Muscle layer of colon (tissue), 2 donors: Measurements from ENCODE around the gene TBC1D12.

Source experiments
- H3K27ac ChIP-seq: one replicate; pipeline ENCODE4 v1.7.0; 2013; ENCODE audit warnings: low read depth, mild to moderate bottlenecking, low read length, moderate library complexity
- H3K27me3 ChIP-seq, 2 donors: one replicate each; pipeline ENCODE4 v1.7.0; 2013; ENCODE audit warnings: low read length in 2 of 2, mild to moderate bottlenecking in 2 of 2; ENCODE audit not compliant: insufficient read depth in 2 of 2, control insufficient read depth in 1 of 2
- H3K36me3 ChIP-seq: one replicate; pipeline ENCODE4 v1.7.0; 2013; ENCODE audit warnings: mild to moderate bottlenecking, low read length; ENCODE audit not compliant: insufficient read depth
- H3K4me1 ChIP-seq: one replicate; pipeline ENCODE4 v1.7.0; 2013; ENCODE audit warnings: mild to moderate bottlenecking, low read length; ENCODE audit not compliant: insufficient read depth
- H3K4me3 ChIP-seq, 2 donors: one replicate each; pipeline ENCODE4 v1.7.0; 2013; ENCODE audit warnings: low read length in 2 of 2, low read depth in 1 of 2, mild to moderate bottlenecking in 1 of 2, moderate library complexity in 1 of 2
- H3K9ac ChIP-seq: one replicate; pipeline ENCODE4 v1.7.0; 2013; ENCODE audit warnings: low read length
- H3K9me3 ChIP-seq: one replicate; pipeline ENCODE4 v1.7.0; 2013; ENCODE audit warnings: mild to moderate bottlenecking, low read length
- donor health status: abdominal sarcoma.
- donor health status: Adenocarcinoma of cecum.

TBC1D12 gene

GRCh38 chr10:94428766-94429707, 26.7 kb downstream of the TBC1D12 start:
- Histone ChIP-seq H3K4me3 (no peak overlapping the region), H3K27ac (no peak overlapping the region), H3K9ac (no peak overlapping the region), H3K36me3 (no peaks in the 10 kb centered on the region), H3K27me3 (no peaks in the 10 kb centered on the region), H3K9me3 (no peaks in the 10 kb centered on the region), H3K4me1 (peaks cover 4% of the 10 kb centered on the region)

GRCh38 chr10:94430701-94431100, 28.4 kb downstream of the TBC1D12 start:
- H3K36me3 ChIP-seq = no peaks in the 10 kb centered on the region
- no peaks in the 10 kb centered on the region for H3K9me3 ChIP-seq
- H3K27me3 ChIP-seq = no peaks in the 10 kb centered on the region
- peaks cover 4% of the 10 kb centered on the region for H3K4me1 ChIP-seq
- no peak overlapping the region for H3K27ac ChIP-seq
- no peak overlapping the region for H3K9ac ChIP-seq
- no peak overlapping the region for H3K4me3 ChIP-seq

- Histone ChIP-seq H3K36me3 (no peaks in the 10 kb centered on the region), H3K4me3 (no peak overlapping the region), H3K9ac (no peak overlapping the region), H3K4me1 (peaks cover 4% of the 10 kb centered on the region), H3K27ac (no peak overlapping the region), H3K27me3 (no peaks in the 10 kb centered on the region), H3K9me3 (no peaks in the 10 kb centered on the region)
Observed at GRCh38 chr10:94432443-94432842, 30.1 kb downstream of the TBC1D12 start.

GRCh38 chr10:94439275-94439861, 37.0 kb downstream of the TBC1D12 start:
- Histone ChIP-seq H3K9ac (no peak overlapping the region), H3K9me3 (no peaks in the 10 kb centered on the region), H3K4me1 (no peaks in the 10 kb centered on the region), H3K27me3 (no peaks in the 10 kb centered on the region), H3K27ac (no peak overlapping the region), H3K4me3 (no peak overlapping the region), H3K36me3 (no peaks in the 10 kb centered on the region)

- no peaks in the 10 kb centered on the region for H3K9me3 ChIP-seq
- H3K4me1 ChIP-seq = no peaks in the 10 kb centered on the region
- H3K9ac ChIP-seq = no peak overlapping the region
- H3K4me3 ChIP-seq = no peak overlapping the region
- no peak overlapping the region for H3K27ac ChIP-seq
- H3K36me3 ChIP-seq = no peaks in the 10 kb centered on the region
- H3K27me3 ChIP-seq = no peaks in the 10 kb centered on the region
Observed at GRCh38 chr10:94440096-94440495, 37.8 kb downstream of the TBC1D12 start.

- Histone ChIP-seq H3K9me3 (no peaks in the 10 kb centered on the region), H3K36me3 (no peaks in the 10 kb centered on the region), H3K4me3 (no peak overlapping the region), H3K9ac (no peak overlapping the region), H3K27ac (no peak overlapping the region), H3K27me3 (no peaks in the 10 kb centered on the region), H3K4me1 (no peaks in the 10 kb centered on the region)
Observed at GRCh38 chr10:94443047-94443446, 40.7 kb downstream of the TBC1D12 start.

- Histone ChIP-seq H3K9ac (no peak overlapping the region), H3K27ac (no peak overlapping the region), H3K9me3 (no peaks in the 10 kb centered on the region), H3K36me3 (no peaks in the 10 kb centered on the region), H3K4me1 (no peaks in the 10 kb centered on the region), H3K27me3 (no peaks in the 10 kb centered on the region), H3K4me3 (no peak overlapping the region)
Observed at GRCh38 chr10:94443549-94443948, 41.2 kb downstream of the TBC1D12 start.

GRCh38 chr10:94450782-94451181, 48.4 kb downstream of the TBC1D12 start:
- Histone ChIP-seq H3K4me3 (no peak overlapping the region), H3K27me3 (no peaks in the 10 kb centered on the region), H3K4me1 (no peaks in the 10 kb centered on the region), H3K9ac (no peak overlapping the region), H3K27ac (no peak overlapping the region), H3K36me3 (no peaks in the 10 kb centered on the region), H3K9me3 (no peaks in the 10 kb centered on the region)

GRCh38 chr10:94451883-94452519, 49.7 kb downstream of the TBC1D12 start:
- Histone ChIP-seq H3K9ac (no peak overlapping the region), H3K4me1 (no peaks in the 10 kb centered on the region), H3K27me3 (no peaks in the 10 kb centered on the region), H3K4me3 (no peak overlapping the region), H3K27ac (no peak overlapping the region), H3K36me3 (no peaks in the 10 kb centered on the region), H3K9me3 (no peaks in the 10 kb centered on the region)

GRCh38 chr10:94456942-94457341, 54.6 kb downstream of the TBC1D12 start:
- Histone ChIP-seq H3K4me3 (no peak overlapping the region), H3K9ac (no peak overlapping the region), H3K27ac (no peak overlapping the region), H3K27me3 (no peaks in the 10 kb centered on the region), H3K36me3 (no peaks in the 10 kb centered on the region), H3K9me3 (peaks cover 8% of the 10 kb centered on the region), H3K4me1 (no peaks in the 10 kb centered on the region)

- Histone ChIP-seq H3K27ac (no peak overlapping the region), H3K9me3 (peaks cover 8% of the 10 kb centered on the region), H3K4me1 (no peaks in the 10 kb centered on the region), H3K4me3 (no peak overlapping the region), H3K9ac (no peak overlapping the region), H3K27me3 (no peaks in the 10 kb centered on the region), H3K36me3 (no peaks in the 10 kb centered on the region)
Observed at GRCh38 chr10:94459385-94459784, 57.0 kb downstream of the TBC1D12 start.
